HFF-Myc (cell line): ENCODE data around the gene SLC49A4.

Experiments used
- DNase-seq: peaks from one replicate; pipeline ENCODE4 v3.0.0-alpha.2; 2011; ENCODE audit warnings: low read depth; ENCODE audit errors: extremely low read depth
- H3K4me3 ChIP-seq: replicated peaks from 2 replicates; pipeline ENCODE4 v1.5.1; 2011; ENCODE audit warnings: low read depth, mild to moderate bottlenecking, control low read depth, low read length
- CTCF ChIP-seq: IDR thresholded peaks from 2 replicates; pipeline ENCODE4 v1.5.1; 2012; ENCODE audit warnings: mild to moderate bottlenecking, low read depth, low read length, control low read depth; ENCODE audit errors: missing control alignments

Gene SLC49A4

DNA sequence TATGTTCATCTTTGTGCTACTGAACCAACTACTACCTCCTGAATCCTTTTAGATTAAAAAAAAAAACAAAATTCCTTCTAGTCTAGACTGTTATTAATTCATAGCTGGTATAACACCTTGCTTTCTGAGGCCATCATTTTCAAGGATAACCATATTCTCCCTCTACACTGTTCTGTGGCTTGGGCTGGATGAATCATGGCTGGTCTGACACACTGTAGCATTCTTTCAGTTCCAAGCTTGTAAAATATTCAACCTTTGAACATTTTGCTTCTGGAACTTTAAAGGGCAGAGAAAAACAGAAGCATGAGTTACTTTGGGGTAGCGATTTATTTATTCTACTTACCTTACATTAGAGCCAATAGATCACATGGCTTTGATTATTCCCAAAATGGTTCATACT is 8.8 kb upstream of the SLC49A4 start:
- no peak for TF ChIP-seq CTCF
- H3K4me3 ChIP-seq, result no peak overlapping the region
- DNase-seq, result peak; percentile 19

DNA sequence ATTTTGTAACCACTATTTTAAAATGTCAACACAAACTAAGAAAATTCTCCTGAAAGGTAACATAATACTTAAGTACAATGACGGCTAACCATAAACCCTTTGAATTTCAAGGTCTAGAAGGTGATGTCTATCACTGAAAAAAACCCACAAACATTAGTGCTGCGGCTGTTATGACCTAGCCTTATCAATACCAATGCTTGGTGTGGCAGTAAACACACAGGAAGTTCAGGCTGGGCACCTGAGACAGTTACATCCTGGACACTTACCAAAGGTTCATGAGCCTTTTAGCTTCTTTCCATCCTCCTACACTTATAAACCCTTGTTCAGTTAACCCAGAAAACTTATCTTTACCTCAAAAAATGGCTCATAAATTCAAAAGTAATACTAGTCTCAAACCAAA is 7.0 kb upstream of the SLC49A4 start:
- no peak overlapping the region for H3K4me3 ChIP-seq
- no peak for TF ChIP-seq CTCF
- DNase-seq, result no peak

DNA sequence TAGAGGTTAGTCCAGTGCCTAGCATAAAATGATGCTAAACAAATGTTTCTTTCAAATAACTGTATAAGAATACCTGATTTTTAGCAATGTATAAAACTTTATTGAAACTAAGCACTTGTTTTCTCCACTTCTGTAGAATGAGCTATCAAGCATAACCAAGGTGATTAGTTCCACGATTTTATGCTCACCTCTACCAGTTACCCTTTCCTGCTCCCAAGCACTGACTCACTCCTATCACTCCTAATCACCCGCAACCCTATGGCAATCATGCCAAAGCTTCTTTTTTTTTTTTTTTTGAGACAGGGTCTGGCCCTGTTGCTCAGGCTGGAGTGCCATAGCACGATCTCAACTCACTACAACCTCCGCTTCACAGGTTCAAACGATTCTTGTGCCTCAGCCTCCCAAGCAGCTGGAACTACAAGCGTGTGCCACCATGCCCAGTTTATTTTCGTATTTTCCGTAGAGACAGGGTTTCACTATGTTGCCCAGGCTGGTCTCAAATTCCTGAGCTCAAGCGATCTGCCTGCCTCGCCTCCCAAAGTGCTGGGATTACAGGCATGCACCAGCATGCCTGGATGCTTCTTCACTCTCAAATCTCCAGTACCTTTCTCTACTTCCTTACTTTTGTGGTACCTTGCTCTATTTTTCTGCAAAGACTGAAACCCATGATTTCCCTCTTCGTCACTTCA is 5.1 kb upstream of the SLC49A4 start:
- no peak overlapping the region for H3K4me3 ChIP-seq
- no peak for TF ChIP-seq CTCF

GRCh38 chr3:122793568-122794416 is 1.1 kb upstream of the SLC49A4 start, which contains the start of gene HSPBAP1:
TSS of gene HSPBAP1 (minus strand) at chr3:122793831. CDS start at chr3:122793680, 151 bp downstream.
- peak; percentile 93 for DNase-seq

More for the DNA sequence above, 5.1 kb upstream of the SLC49A4 start:
- no peak for DNase-seq

GRCh38 chr3:122794483-122794778 is 438 bp upstream of the SLC49A4 start:
- no peak for TF ChIP-seq CTCF
- H3K4me3 ChIP-seq, result peak overlapping the region; percentile 59
- no peak for DNase-seq

More at GRCh38 chr3:122793568-122794416, 1.1 kb upstream of the SLC49A4 start, which contains the start of gene HSPBAP1:
- TF ChIP-seq CTCF, result no peak
- peak within 1 kb of the TSS; percentile 59 for H3K4me3 ChIP-seq

DNA sequence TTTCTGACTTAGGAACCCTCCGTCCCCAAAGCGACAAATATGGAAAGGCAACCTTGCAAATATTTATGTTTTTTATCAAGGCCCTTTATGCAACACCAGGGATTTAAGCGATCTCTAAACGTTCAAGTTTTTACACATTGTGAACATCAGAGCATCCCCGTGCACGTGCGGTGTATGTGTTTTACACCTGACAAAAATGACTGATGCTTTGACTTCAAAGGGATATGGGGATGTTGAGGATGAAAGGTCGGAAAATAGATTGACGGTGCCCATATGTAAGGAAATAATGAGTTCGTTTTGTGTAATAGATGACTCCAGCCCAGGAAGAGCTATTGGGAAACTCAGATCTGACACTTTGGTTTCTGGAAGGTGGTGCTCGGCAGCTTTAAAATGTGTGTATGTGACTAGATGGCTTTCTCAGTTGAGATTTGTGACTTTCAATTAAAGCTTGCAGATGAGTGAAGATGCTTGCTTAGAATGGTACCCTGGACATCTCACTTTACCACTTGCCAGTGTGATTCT is 866 bp downstream of the SLC49A4 start:
- DNase-seq, result no peak
- H3K4me3 ChIP-seq, result peak overlapping the region; percentile 59
- no peak for TF ChIP-seq CTCF
